ENCODE measurements around the gene XYLB.

- TF ChIP-seq POLR2A (IDR thresholded peaks at IDR 0.05; ENCODE audit: low read length) (no peak), GATA1 (IDR thresholded peaks at IDR 0.05; ENCODE audit: low read depth, low read length) (no peak)
Measured at GRCh38 chr3:38311476-38311875, 35.1 kb upstream of the XYLB start.
